ENCODE results near the gene MYBL2.

The MYBL2 gene

GRCh38 chr20:43699941-43700565 lies 33.1 kb downstream of the MYBL2 start:
- no peak overlapping the region for H3K9ac ChIP-seq (ENCODE audit: low read depth, low read length)
- H3K4me1 ChIP-seq (ENCODE audit: insufficient read depth, low read length): no peaks in the 10 kb centered on the region
- H3K9me3 ChIP-seq (ENCODE audit: control insufficient read depth, insufficient read depth, low read length): no peaks in the 10 kb centered on the region
- H3K36me3 ChIP-seq (ENCODE audit: insufficient read depth, low read length): peaks cover 11% of the 10 kb centered on the region

GRCh38 chr20:43700627-43701026 lies 33.7 kb downstream of the MYBL2 start:
- Histone ChIP-seq H3K9ac (ENCODE audit: low read depth, low read length) (no peak overlapping the region), H3K36me3 (ENCODE audit: insufficient read depth, low read length) (peaks cover 11% of the 10 kb centered on the region), H3K9me3 (ENCODE audit: control insufficient read depth, insufficient read depth, low read length) (no peaks in the 10 kb centered on the region), H3K4me1 (ENCODE audit: insufficient read depth, low read length) (no peaks in the 10 kb centered on the region)

DNA sequence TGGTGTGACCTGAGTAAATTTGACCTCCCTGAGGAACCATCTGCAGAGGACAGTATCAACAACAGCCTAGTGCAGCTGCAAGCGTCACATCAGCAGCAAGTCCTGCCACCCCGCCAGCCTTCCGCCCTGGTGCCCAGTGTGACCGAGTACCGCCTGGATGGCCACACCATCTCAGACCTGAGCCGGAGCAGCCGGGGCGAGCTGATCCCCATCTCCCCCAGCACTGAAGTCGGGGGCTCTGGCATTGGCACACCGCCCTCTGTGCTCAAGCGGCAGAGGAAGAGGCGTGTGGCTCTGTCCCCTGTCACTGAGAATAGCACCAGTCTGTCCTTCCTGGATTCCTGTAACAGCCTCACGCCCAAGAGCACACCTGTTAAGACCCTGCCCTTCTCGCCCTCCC lies 35.6 kb downstream of the MYBL2 start:
- Histone ChIP-seq H3K9ac (ENCODE audit: low read depth, low read length) (no peak overlapping the region), H3K4me1 (ENCODE audit: insufficient read depth, low read length) (no peaks in the 10 kb centered on the region), H3K9me3 (ENCODE audit: control insufficient read depth, insufficient read depth, low read length) (no peaks in the 10 kb centered on the region), H3K36me3 (ENCODE audit: insufficient read depth, low read length) (peaks cover 13% of the 10 kb centered on the region)

DNA sequence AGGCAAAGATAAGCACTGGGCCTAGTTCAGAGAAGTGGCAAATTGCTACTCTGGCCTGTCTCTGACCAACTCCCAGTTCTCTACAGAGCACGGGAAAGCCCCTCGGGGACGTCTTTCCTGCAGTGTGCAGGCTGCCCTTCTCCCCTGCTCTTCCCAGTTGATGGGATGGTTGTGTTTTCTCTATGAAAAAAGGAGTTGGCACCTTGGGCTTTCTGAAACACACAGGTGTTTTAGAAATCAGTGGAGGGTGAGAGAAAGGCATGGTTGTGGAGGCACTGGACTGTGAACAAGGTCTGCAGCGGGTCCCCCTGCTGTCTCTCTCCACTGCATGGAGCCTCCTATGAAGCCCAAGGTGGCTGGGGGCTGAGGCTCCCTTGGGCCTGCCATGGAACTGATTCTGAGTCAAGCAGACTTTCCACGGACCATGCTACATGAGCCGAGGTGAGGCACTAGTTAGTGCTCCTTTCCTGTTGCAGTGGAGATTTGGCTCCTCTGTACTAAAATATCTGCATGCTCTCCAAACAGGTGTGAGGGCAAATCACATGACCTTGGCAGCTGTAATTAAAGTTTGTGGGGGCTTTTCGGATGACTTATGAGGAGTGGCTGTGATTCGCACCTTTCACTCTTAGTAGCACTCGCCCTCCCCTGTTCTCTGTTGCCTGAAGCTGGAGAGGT lies 43.6 kb downstream of the MYBL2 start:
- Histone ChIP-seq H3K9me3 (ENCODE audit: control insufficient read depth, insufficient read depth, low read length) (no peaks in the 10 kb centered on the region), H3K9ac (ENCODE audit: low read depth, low read length) (no peak overlapping the region), H3K4me1 (ENCODE audit: insufficient read depth, low read length) (no peaks in the 10 kb centered on the region), H3K36me3 (ENCODE audit: insufficient read depth, low read length) (peaks cover 23% of the 10 kb centered on the region; the same call in 1 of the 2 replicates)

- no peaks in the 10 kb centered on the region for H3K4me1 ChIP-seq (ENCODE audit: insufficient read depth, low read length)
- peaks cover 23% of the 10 kb centered on the region; the same call in 1 of the 2 replicates for H3K36me3 ChIP-seq (ENCODE audit: insufficient read depth, low read length)
- no peaks in the 10 kb centered on the region for H3K9me3 ChIP-seq (ENCODE audit: control insufficient read depth, insufficient read depth, low read length)
- no peak overlapping the region for H3K9ac ChIP-seq (ENCODE audit: low read depth, low read length)
Observed at GRCh38 chr20:43711098-43711654, 44.3 kb downstream of the MYBL2 start.

GRCh38 chr20:43715044-43715443 lies 48.1 kb downstream of the MYBL2 start:
- Histone ChIP-seq H3K4me1 (ENCODE audit: insufficient read depth, low read length) (no peaks in the 10 kb centered on the region), H3K9ac (ENCODE audit: low read depth, low read length) (no peak overlapping the region), H3K36me3 (ENCODE audit: insufficient read depth, low read length) (peaks cover 5% of the 10 kb centered on the region; the same call in 1 of the 2 replicates), H3K9me3 (ENCODE audit: control insufficient read depth, insufficient read depth, low read length) (no peaks in the 10 kb centered on the region)

DNA sequence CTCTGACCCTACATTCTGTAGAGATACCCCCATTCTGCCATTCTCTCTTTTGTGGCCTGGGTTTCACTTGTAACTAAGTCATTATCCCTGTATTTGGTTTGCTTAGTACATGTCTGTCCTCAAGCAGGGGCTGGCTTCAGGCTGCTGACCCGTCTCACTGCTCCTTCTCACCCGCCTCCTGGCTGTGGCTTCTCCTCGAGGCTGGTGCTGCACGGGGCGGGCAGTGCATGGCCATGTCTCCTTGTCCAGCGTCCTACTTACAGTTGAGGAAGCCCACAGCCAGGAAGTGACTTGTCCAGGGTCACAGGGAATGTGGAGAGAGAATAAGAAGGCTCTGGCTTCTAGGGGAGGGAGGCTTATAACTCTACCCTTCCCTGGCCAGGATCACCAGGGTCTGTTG lies 48.6 kb downstream of the MYBL2 start:
- H3K9ac ChIP-seq (ENCODE audit: low read depth, low read length): no peak overlapping the region
- H3K36me3 ChIP-seq (ENCODE audit: insufficient read depth, low read length): peaks cover 5% of the 10 kb centered on the region; the same call in 1 of the 2 replicates
- H3K9me3 ChIP-seq (ENCODE audit: control insufficient read depth, insufficient read depth, low read length): no peaks in the 10 kb centered on the region
- no peaks in the 10 kb centered on the region for H3K4me1 ChIP-seq (ENCODE audit: insufficient read depth, low read length)

DNA sequence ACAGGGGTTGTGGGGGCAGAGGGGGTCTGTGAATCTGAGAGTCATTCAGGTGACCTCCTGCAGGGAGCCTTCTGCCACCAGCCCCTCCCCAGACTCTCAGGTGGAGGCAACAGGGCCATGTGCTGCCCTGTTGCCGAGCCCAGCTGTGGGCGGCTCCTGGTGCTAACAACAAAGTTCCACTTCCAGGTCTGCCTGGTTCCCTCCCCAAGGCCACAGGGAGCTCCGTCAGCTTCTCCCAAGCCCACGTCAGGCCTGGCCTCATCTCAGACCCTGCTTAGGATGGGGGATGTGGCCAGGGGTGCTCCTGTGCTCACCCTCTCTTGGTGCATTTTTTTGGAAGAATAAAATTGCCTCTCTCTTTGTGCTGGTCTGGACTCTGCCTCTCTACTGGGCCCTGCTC lies 49.2 kb downstream of the MYBL2 start:
- Histone ChIP-seq H3K36me3 (ENCODE audit: insufficient read depth, low read length) (0 out of 2 replicates have a peak, but pooled peaks cover 5% of the 10 kb centered on the region), H3K4me1 (ENCODE audit: insufficient read depth, low read length) (peaks cover 4% of the 10 kb centered on the region; the same call in 1 of the 2 replicates), H3K9me3 (ENCODE audit: control insufficient read depth, insufficient read depth, low read length) (no peaks in the 10 kb centered on the region), H3K9ac (ENCODE audit: low read depth, low read length) (no peak overlapping the region)

GRCh38 chr20:43716757-43717615 lies 50.1 kb downstream of the MYBL2 start:
- H3K9ac ChIP-seq (ENCODE audit: low read depth, low read length): no peak overlapping the region
- H3K4me1 ChIP-seq (ENCODE audit: insufficient read depth, low read length): peaks cover 10% of the 10 kb centered on the region; the same call in 1 of the 2 replicates
- H3K9me3 ChIP-seq (ENCODE audit: control insufficient read depth, insufficient read depth, low read length): no peaks in the 10 kb centered on the region
- H3K36me3 ChIP-seq (ENCODE audit: insufficient read depth, low read length): 0 out of 2 replicates have a peak, but pooled peaks cover 5% of the 10 kb centered on the region

DNA sequence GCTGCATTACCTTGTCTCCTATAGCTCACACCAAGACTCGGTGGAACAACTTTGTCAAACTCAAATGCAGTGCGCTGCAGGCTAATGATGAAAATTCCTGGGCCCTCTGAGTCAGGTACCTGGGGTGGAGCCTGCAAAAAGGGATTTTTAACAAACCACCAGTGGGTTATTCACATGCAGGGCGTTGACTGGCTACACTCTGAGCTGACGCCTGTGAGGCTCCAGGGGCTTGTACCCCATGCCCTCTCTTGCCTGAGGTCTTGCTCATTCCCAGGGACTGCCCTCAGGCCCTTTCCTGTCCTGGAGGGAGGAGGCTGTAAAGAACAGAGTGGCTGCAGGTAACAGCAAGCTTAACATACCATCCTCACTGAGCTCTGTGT lies 50.7 kb downstream of the MYBL2 start:
- Histone ChIP-seq H3K9me3 (ENCODE audit: control insufficient read depth, insufficient read depth, low read length) (no peaks in the 10 kb centered on the region), H3K9ac (ENCODE audit: low read depth, low read length) (no peak overlapping the region), H3K36me3 (ENCODE audit: insufficient read depth, low read length) (0 out of 2 replicates have a peak, but pooled peaks cover 5% of the 10 kb centered on the region), H3K4me1 (ENCODE audit: insufficient read depth, low read length) (peaks cover 10% of the 10 kb centered on the region; the same call in 1 of the 2 replicates)

GRCh38 chr20:43720007-43720406 lies 53.1 kb downstream of the MYBL2 start:
- no peaks in the 10 kb centered on the region for H3K9me3 ChIP-seq (ENCODE audit: control insufficient read depth, insufficient read depth, low read length)
- H3K36me3 ChIP-seq (ENCODE audit: insufficient read depth, low read length): no peaks in the 10 kb centered on the region
- H3K4me1 ChIP-seq (ENCODE audit: insufficient read depth, low read length): peaks cover 10% of the 10 kb centered on the region; the same call in 1 of the 2 replicates
- H3K9ac ChIP-seq (ENCODE audit: low read depth, low read length): no peak overlapping the region

DNA sequence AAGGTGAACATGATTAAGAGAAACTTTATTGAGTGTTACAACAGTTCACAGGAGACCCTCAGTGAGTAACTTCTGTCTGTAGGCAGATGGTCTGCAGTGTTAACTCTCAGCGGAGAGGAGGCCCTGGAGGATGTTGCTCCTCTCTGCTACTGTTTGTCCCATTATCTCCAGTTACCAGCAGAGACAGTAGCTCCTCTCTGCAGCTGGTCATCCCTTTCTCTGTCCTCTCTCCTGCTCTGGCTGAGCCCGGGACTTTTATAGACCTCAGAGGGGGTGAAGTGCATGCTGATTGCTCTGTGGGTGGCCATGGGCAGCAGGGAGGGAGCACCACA lies 54.1 kb downstream of the MYBL2 start:
- no peaks in the 10 kb centered on the region for H3K9me3 ChIP-seq (ENCODE audit: control insufficient read depth, insufficient read depth, low read length)
- no peak overlapping the region for H3K9ac ChIP-seq (ENCODE audit: low read depth, low read length)
- H3K36me3 ChIP-seq (ENCODE audit: insufficient read depth, low read length): no peaks in the 10 kb centered on the region
- H3K4me1 ChIP-seq (ENCODE audit: insufficient read depth, low read length): peaks cover 10% of the 10 kb centered on the region; the same call in 1 of the 2 replicates

- Histone ChIP-seq H3K9me3 (ENCODE audit: control insufficient read depth, insufficient read depth, low read length) (no peaks in the 10 kb centered on the region), H3K36me3 (ENCODE audit: insufficient read depth, low read length) (no peaks in the 10 kb centered on the region), H3K9ac (ENCODE audit: low read depth, low read length) (peak overlapping the region; percentile 14; the same call in 1 of the 2 replicates), H3K4me1 (ENCODE audit: insufficient read depth, low read length) (peaks cover 10% of the 10 kb centered on the region; the same call in 1 of the 2 replicates)
Observed at GRCh38 chr20:43721429-43722152, 54.7 kb downstream of the MYBL2 start.

DNA sequence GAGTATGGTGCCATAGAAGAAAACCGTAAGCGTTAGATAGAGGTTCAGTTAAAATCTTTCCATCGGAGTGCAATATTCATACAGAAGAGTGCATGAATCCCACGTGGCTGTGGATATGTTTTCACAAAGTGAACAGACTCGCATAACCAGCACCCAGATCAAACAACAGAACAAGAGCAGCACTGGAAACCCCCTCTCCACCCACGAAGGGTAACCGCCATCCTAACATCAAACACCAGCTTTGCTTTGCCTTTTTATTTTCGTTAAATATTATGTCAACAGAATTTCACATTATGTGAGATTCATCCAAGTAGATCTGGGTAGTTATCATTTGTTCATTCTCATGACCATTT lies 55.2 kb downstream of the MYBL2 start:
- no peak overlapping the region for H3K9ac ChIP-seq (ENCODE audit: low read depth, low read length)
- peaks cover 10% of the 10 kb centered on the region; the same call in 1 of the 2 replicates for H3K4me1 ChIP-seq (ENCODE audit: insufficient read depth, low read length)
- no peaks in the 10 kb centered on the region for H3K9me3 ChIP-seq (ENCODE audit: control insufficient read depth, insufficient read depth, low read length)
- H3K36me3 ChIP-seq (ENCODE audit: insufficient read depth, low read length): no peaks in the 10 kb centered on the region
